Astrocyte of the cerebellum (primary cell): ENCODE data around the gene DCTN4.
A peak's percentile ranks its signal among the peaks of the same experiment; 100 is the strongest.
"Not testable (repeated sequence)": the region's sequence is repeated elsewhere in the genome, so short reads cannot be mapped to it uniquely, and the experiment has no call there.

Experiments used
- DNase-seq: peaks from one replicate; pipeline ENCODE4 v3.0.0-alpha.2; 2011; ENCODE audit warnings: low read depth
- H3K4me3 ChIP-seq: 2 replicates; pipeline ENCODE4 v1.5.1; 2011; ENCODE audit warnings: mild to moderate bottlenecking, low read depth, low read length, moderate library complexity
- CTCF ChIP-seq: IDR thresholded peaks from 2 replicates; pipeline ENCODE4 v1.5.1; 2012; ENCODE audit warnings: low read length, low read depth, moderate library complexity, mild to moderate bottlenecking; ENCODE audit errors: missing control alignments
- in situ Hi-C: cut with HindIII; loops from 2 replicates; pipeline ENCODE4 v1.10.0; 2017; ENCODE audit warnings: low sequenced_read_pairs

The DCTN4 gene

DNA sequence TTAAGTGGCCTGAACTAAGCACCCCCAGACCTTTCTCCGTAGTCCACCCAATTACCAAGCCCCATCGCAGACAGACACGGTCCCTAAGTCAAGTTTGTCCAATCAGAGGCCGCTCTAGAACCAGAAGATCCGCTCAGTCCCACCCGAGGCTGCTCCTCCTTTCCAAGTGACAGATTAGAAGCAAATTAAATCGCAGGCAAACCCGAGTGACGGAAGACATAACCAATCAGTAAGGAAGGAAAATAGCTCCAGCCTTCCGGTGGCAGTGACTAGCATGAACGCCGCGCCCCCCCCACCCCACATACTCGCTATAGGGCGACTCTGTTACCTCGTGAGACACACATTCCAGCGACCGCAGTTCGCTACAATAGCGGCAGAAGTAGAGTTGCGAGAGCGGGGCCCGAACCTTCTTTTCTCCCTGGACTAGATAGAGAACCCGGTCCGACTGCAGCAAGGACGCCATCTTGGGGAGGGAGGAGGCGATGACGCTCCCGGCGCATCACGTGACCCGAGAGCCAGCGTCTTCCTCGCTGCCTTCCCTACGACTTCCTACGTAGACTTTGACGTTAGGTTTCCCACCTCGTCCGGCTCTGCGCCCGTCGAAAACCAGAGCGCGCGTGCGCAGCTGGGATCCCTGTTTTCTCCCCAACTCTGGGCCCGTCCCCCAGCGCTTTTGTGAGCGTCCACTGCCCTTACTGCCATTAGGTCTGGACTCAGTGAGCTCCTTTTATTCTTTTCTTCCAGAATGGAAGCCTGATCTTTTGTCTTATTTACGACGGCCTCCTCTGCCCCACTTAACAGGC lies at the start of gene DCTN4:
TSS of gene DCTN4 (minus strand) at position 487 of the 803 bp plus-strand sequence. CDS start at position 463, 24 bp downstream.
- TF ChIP-seq CTCF: no peak
- H3K4me3 ChIP-seq: peak within 1 kb of the TSS; percentile 65
- DNase-seq: peak; percentile 98
- in situ Hi-C loops: no loop called here

DNA sequence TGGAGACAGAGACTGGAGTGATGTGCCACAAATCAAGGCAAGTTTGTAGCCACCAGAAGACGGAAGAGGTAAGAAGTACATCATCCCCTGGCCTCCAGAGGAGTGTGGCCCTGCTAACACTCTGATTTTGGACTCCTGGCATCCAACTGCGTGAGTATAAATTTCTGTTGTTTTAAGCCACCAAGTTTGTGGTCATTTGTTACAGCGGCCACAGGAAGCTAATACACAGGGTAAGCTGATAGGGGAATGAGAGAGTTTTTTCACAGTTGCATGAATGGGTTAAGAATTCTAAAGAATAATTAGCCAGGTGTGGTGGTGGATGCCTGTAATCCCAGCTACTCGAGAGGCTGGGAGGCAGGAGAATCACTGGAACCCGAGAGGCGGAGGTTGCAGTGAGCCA lies 45.6 kb upstream of the DCTN4 start:
- no peak for DNase-seq
- in situ Hi-C loops: no loop called here
- no peak overlapping the region for H3K4me3 ChIP-seq
- no peak for TF ChIP-seq CTCF

GRCh38 chr5:150801117-150801927 lies 42.5 kb upstream of the DCTN4 start:
- peak; percentile 63 for DNase-seq
- TF ChIP-seq CTCF: peak; percentile 52
- in situ Hi-C loops: no loop called here
- peak overlapping the region; percentile 14 for H3K4me3 ChIP-seq

DNA sequence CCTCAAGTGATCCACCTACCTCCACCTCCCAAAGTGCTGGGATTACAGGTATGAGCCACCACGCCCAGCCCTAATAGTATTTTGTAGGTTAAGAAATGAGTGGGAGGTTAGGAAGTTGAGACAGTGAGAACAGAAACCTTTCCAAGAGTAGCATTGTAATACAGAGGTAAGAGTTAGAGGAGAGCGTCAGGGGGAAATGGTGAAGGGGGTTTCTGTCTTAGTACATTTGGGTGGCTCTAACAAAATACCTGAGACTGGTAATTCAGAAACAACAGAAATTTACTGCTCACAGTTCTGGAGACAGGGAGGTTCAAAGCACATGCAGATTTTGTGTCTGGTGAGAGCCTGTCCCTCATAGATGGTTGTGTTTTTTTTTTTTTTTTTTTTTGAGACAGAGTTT lies 38.6 kb upstream of the DCTN4 start:
- in situ Hi-C loops: no loop called here
- DNase-seq: no peak
- H3K4me3 ChIP-seq: no peak overlapping the region
- no peak for TF ChIP-seq CTCF

GRCh38 chr5:150794927-150795326 lies 36.1 kb upstream of the DCTN4 start:
- no peak for TF ChIP-seq CTCF
- no peak overlapping the region for H3K4me3 ChIP-seq
- in situ Hi-C loops: no loop called here
- no peak for DNase-seq

GRCh38 chr5:150793423-150793888 lies 34.6 kb upstream of the DCTN4 start:
- DNase-seq, in situ Hi-C loops: not testable (repeated sequence)

GRCh38 chr5:150791536-150791935 lies 32.7 kb upstream of the DCTN4 start:
- TF ChIP-seq CTCF: no peak
- in situ Hi-C loops: no loop called here
- no peak for DNase-seq
- no peak overlapping the region for H3K4me3 ChIP-seq

More at GRCh38 chr5:150793423-150793888, 34.6 kb upstream of the DCTN4 start:
- H3K4me3 ChIP-seq: not testable (repeated sequence)
